ENCODE data around the gene CMKLR1. TPM values are rescaled to one million over a fixed set of nuclear protein-coding genes. Genes with fewer than 3 reads are reported as not detected.

CMKLR1 gene
- total and polyA plus RNA-seq, 7 donors = 0.94 to 7.0 (median 4.4) TPM

- Histone ChIP-seq H3K27me3 (ENCODE audit: insufficient read depth in 3 of 3, low read length in 2 of 3) (no peaks in the 10 kb centered on the region), H3K4me3 (no peak overlapping the region), H3K9me3 (no peaks in the 10 kb centered on the region), H3K4me1 (no peaks in the 10 kb centered on the region), H3K36me3 (ENCODE audit: insufficient read depth in 1 of 2, low read depth in 1 of 2) (no peaks in the 10 kb centered on the region), H3K27ac (no peak overlapping the region)
- ATAC-seq (no peak), DNase-seq (no peak)
- no peak for TF ChIP-seq CTCF (IDR thresholded peaks at IDR 0.05)
- intact Hi-C loops (cut with DNase I) = no loop called here
Measured at GRCh38 chr12:108277613-108278012, 61.5 kb downstream of the CMKLR1 start.

- WGBS, 3 donors = 10 to 12% (median 10%) methylated on average over 2 of the region's 2 CpGs
- Histone ChIP-seq H3K9me3 (no peaks in the 10 kb centered on the region), H3K27ac (no peak overlapping the region), H3K4me3 (no peak overlapping the region), H3K4me1 (no peaks in the 10 kb centered on the region), H3K36me3 (ENCODE audit: insufficient read depth in 1 of 2, low read depth in 1 of 2) (no peaks in the 10 kb centered on the region), H3K27me3 (ENCODE audit: insufficient read depth in 3 of 3, low read length in 2 of 3) (no peaks in the 10 kb centered on the region)
- intact Hi-C loops (cut with DNase I) = no loop called here
- no peak for TF ChIP-seq CTCF (IDR thresholded peaks at IDR 0.05)
- ATAC-seq = no peak
- no peak for DNase-seq
Measured at GRCh38 chr12:108273217-108273616, 65.9 kb downstream of the CMKLR1 start.

GRCh38 chr12:108271951-108272872 lies 66.9 kb downstream of the CMKLR1 start:
- 34 to 46% (median 36%) methylated on average over 6 of the region's 6 CpGs for WGBS, 3 donors
- Histone ChIP-seq H3K27me3 (ENCODE audit: insufficient read depth in 3 of 3, low read length in 2 of 3) (no peaks in the 10 kb centered on the region), H3K36me3 (ENCODE audit: insufficient read depth in 1 of 2, low read depth in 1 of 2) (no peaks in the 10 kb centered on the region), H3K9me3 (no peaks in the 10 kb centered on the region), H3K4me3 (no peak overlapping the region), H3K27ac (no peak overlapping the region), H3K4me1 (no peaks in the 10 kb centered on the region)
- DNase-seq = no peak
- intact Hi-C loops (cut with DNase I) = no loop called here
- no peak for TF ChIP-seq CTCF (IDR thresholded peaks at IDR 0.05)
- ATAC-seq = no peak

DNA sequence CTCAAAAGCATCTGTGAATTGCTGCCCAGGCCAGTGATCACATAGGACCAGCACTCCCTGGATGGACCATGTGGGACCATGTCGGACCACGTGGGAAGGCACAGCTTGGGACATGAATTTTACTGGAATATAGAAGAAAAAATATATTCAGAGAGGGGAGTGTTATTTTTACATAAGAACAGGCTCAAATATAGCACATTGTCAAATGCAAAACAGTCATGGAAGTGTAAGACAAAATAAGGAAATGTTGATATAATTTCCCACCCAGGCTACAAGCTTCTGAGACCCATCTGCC lies 68.3 kb downstream of the CMKLR1 start:
- Histone ChIP-seq H3K36me3 (ENCODE audit: insufficient read depth in 1 of 2, low read depth in 1 of 2) (no peaks in the 10 kb centered on the region), H3K9me3 (no peaks in the 10 kb centered on the region), H3K27ac (no peak overlapping the region), H3K4me1 (no peaks in the 10 kb centered on the region), H3K27me3 (ENCODE audit: insufficient read depth in 3 of 3, low read length in 2 of 3) (no peaks in the 10 kb centered on the region), H3K4me3 (no peak overlapping the region)
- DNase-seq (no peak), ATAC-seq (no peak)
- TF ChIP-seq CTCF (IDR thresholded peaks at IDR 0.05) = no peak
- 24 to 63% (median 47%) methylated on average over 2 of the region's 2 CpGs for WGBS, 3 donors
- intact Hi-C loops (cut with DNase I) = no loop called here
